Heart right ventricle (tissue), 16 donors: ENCODE data around the gene ZBTB7C. TPM values are rescaled to one million over a fixed set of nuclear protein-coding genes. Genes with fewer than 3 reads are reported as not detected.

Experiments used
- ATAC-seq, 8 donors: fragments of 200-7000 bp; cut with Tn5 transposase; one replicate each; pipeline ENCODE4 v1.9.1; 2020; ENCODE audit warnings: mild to moderate bottlenecking in 8 of 8, moderate library complexity in 8 of 8, moderate number of reproducible peaks in 1 of 8
- DNase-seq, 2 donors: peaks; one replicate each; pipeline ENCODE4 v3.0.0-alpha.2; 2020
- H3K27ac ChIP-seq, 10 donors: fragments of 200-600 bp; sonication (generic) in 2 of 10; one replicate each; pipeline versions ENCODE4 v1.5.0 to v1.8.0; 2020 to 2022; ENCODE audit warnings: mild to moderate bottlenecking in 3 of 10
- H3K27me3 ChIP-seq, 7 donors: fragments of 200-600 bp; one replicate each; pipeline ENCODE4 v1.8.0; 2021 to 2022; ENCODE audit warnings: mild to moderate bottlenecking in 2 of 7
- H3K36me3 ChIP-seq, 9 donors: fragments of 200-600 bp; sonication (generic) in 1 of 9; one replicate each; pipeline versions ENCODE4 v1.5.0 to v1.8.0; 2020 to 2022; ENCODE audit warnings: mild to moderate bottlenecking in 2 of 9
- H3K4me1 ChIP-seq, 9 donors: fragments of 200-600 bp; sonication (generic) in 1 of 9; one replicate each; pipeline versions ENCODE4 v1.5.0 to v1.8.0; 2020 to 2022; ENCODE audit warnings: mild to moderate bottlenecking in 4 of 9
- H3K4me3 ChIP-seq, 10 donors: fragments of 200-600 bp; sonication (generic) in 2 of 10; one replicate each; pipeline versions ENCODE4 v1.5.0 to v1.8.0; 2020 to 2022; ENCODE audit warnings: mild to moderate bottlenecking in 7 of 10, moderate library complexity in 2 of 10
- H3K9me3 ChIP-seq, 11 donors: fragments of 200-600 bp in 10 of 11; sonication (generic) in 2 of 11; one replicate each; pipeline versions ENCODE4 v1.5.0 to v1.8.0; 2013 to 2022; ENCODE audit warnings: mild to moderate bottlenecking in 2 of 11, control low read depth in 1 of 11, moderate library complexity in 1 of 11
- WGBS, 2 donors: extraction: QIAGEN DNeasy Blood & Tissue Kit; methylation state at CpG; one replicate each; pipeline ENCODE4 v1.1.7; 2013; ENCODE audit warnings: inconsistent platforms in 1 of 2; 5-methylcytosine and 5-hydroxymethylcytosine counted together
- intact Hi-C, 10 donors: fragments of 100-400 bp; cut with DNase I; formaldehyde crosslinking; loops; one replicate each; pipeline versions ENCODE4 v1.11.1 to v1.14.2; 2022
- polyA plus RNA-seq, 2 donors: library from polyadenylated mRNA; stranded (reverse); fragments of 200-250 nt; gene quantifications; one replicate each; pipeline ENCODE4 v1.2.3, GENCODE V29; 2013
- total RNA-seq, 10 donors: library from RNA; stranded (reverse); fragmentation: NEBNext Ultra II Directional in 3 of 10; extraction: Animal tissue kit (Norgen Biotek cat#: 25700) in 3 of 10; gene quantifications; one replicate each; pipeline versions ENCODE4 v1.2.1 to v1.2.4, GENCODE V29; 2021 to 2023
- TF ChIP-seq, protein P1 (sequence below), 9 donors: fragments of 200-600 bp; sonication (generic) in 2 of 9; IDR thresholded peaks; one replicate each; pipeline versions ENCODE4 v1.5.0 to v1.8.0; 2021 to 2022; ENCODE audit warnings: antibody characterized with exemption in 9 of 9, mild to moderate bottlenecking in 5 of 9, moderate library complexity in 1 of 9
- donor health status: Arrhythmogenic right ventricular cardiomyopathy.
- donor health status: ischemic (EF 13 %, LVEDD 7.1; RV severe dilation, severe dysfunction).
- donor health status: healthy with polysubstance abuse.
- donor health status: DM: no; HTN: yes; CAD: no.
- donor health status: DM: no; HTN: no; CAD: no.
- donor health status: ischemic (EF 25% LVEDD 6.9; RV normal size, moderate dysfunction).
- donor health status: ischemic (EF 25% LVEDD 5.7; RV mildly dilated, moderate dysfunction).
- donor health status: healthy.
- donor health status: DM: yes; HTN: yes; CAD: no.
- donor health status: Ischemic cardiomyopathy.
- donor health status: ischemic (EF 35%, LVEDD 5.7; RV mildly dilated, moderate dysfunction).
- donor health status: nonischemic (EF 11% LVEDD 7.7; RV severe dilation, severe dysfunction).
- donor health status: DM: yes; HTN: yes; CAD: no.
- donor health status: PGD.
- donor health status: ischemic (EF 29% LVEDD 5.4; RV normal size, mild dysfunction).
- donor health status: nonischemic (EF 23%, LVEDD 6.1; RV moderate dilation, normal function).

Gene ZBTB7C
- total and polyA plus RNA-seq, 12 donors = 0.49 to 6.3 (median 1.5) TPM

GRCh38 chr18:48208432-48209140 is 200.6 kb downstream of the ZBTB7C start:
- TF ChIP-seq, protein P1, sequence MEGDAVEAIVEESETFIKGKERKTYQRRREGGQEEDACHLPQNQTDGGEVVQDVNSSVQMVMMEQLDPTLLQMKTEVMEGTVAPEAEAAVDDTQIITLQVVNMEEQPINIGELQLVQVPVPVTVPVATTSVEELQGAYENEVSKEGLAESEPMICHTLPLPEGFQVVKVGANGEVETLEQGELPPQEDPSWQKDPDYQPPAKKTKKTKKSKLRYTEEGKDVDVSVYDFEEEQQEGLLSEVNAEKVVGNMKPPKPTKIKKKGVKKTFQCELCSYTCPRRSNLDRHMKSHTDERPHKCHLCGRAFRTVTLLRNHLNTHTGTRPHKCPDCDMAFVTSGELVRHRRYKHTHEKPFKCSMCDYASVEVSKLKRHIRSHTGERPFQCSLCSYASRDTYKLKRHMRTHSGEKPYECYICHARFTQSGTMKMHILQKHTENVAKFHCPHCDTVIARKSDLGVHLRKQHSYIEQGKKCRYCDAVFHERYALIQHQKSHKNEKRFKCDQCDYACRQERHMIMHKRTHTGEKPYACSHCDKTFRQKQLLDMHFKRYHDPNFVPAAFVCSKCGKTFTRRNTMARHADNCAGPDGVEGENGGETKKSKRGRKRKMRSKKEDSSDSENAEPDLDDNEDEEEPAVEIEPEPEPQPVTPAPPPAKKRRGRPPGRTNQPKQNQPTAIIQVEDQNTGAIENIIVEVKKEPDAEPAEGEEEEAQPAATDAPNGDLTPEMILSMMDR (IDR thresholded peaks at IDR 0.05) = no peak
- Histone ChIP-seq H3K27me3 (peaks cover 0 to 5% (median 0%) of the 10 kb centered on the region in 7 donors), H3K27ac (no peak overlapping the region), H3K9me3 (peaks cover 0 to 4% (median 0%) of the 10 kb centered on the region in 11 donors), H3K4me3 (no peak overlapping the region), H3K36me3 (no peaks in the 10 kb centered on the region), H3K4me1 (no peaks in the 10 kb centered on the region)
- ATAC-seq (no peak), DNase-seq (no peak)
- intact Hi-C loops = no loop called here
- 54 to 60% methylated on average over 4 of the region's 4 CpGs for WGBS, 2 donors

GRCh38 chr18:48207733-48208132 is 201.4 kb downstream of the ZBTB7C start:
- 91 to 93% methylated on average over 2 of the region's 2 CpGs for WGBS, 2 donors
- H3K9me3 ChIP-seq = peaks cover 0 to 4% (median 0%) of the 10 kb centered on the region in 11 donors
- no peak for ATAC-seq

DNA sequence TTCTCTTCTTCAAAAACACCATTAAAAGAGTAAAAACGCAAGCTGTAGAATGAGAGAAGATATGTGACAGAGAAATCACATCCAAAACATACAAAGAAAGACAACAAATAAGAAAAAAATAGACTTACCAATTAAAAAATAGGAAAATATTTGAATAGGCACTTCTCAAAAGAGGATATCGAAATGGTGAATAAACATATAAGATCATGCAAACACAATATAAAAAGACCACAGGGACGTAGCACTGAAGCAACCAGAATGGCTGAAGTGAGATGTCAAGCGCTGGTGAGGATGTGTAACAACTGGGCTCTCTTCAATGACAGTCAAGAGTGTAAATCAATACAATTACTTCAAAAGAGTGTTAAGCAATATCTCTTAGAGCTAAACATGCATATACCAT is 202.3 kb downstream of the ZBTB7C start:
- H3K4me3 ChIP-seq = no peak overlapping the region
- intact Hi-C loops = no loop called here
- TF ChIP-seq, protein P1 (IDR thresholded peaks at IDR 0.05) = no peak
- H3K4me1 ChIP-seq = no peaks in the 10 kb centered on the region
- no peaks in the 10 kb centered on the region for H3K36me3 ChIP-seq
- ATAC-seq = no peak
- 93 to 95% methylated on average over 4 of the region's 4 CpGs for WGBS, 2 donors
- no peak overlapping the region for H3K27ac ChIP-seq
- H3K27me3 ChIP-seq = peaks cover 0 to 5% (median 0%) of the 10 kb centered on the region in 7 donors
- H3K9me3 ChIP-seq = peaks cover 0 to 4% (median 0%) of the 10 kb centered on the region in 11 donors
- no peak for DNase-seq

More at GRCh38 chr18:48207733-48208132, 201.4 kb downstream of the ZBTB7C start:
- Histone ChIP-seq H3K27ac (no peak overlapping the region), H3K27me3 (peaks cover 0 to 5% (median 0%) of the 10 kb centered on the region in 7 donors), H3K4me3 (no peak overlapping the region), H3K4me1 (no peaks in the 10 kb centered on the region), H3K36me3 (no peaks in the 10 kb centered on the region)
- intact Hi-C loops = no loop called here
- TF ChIP-seq, protein P1 (IDR thresholded peaks at IDR 0.05) = no peak
- DNase-seq = no peak

DNA sequence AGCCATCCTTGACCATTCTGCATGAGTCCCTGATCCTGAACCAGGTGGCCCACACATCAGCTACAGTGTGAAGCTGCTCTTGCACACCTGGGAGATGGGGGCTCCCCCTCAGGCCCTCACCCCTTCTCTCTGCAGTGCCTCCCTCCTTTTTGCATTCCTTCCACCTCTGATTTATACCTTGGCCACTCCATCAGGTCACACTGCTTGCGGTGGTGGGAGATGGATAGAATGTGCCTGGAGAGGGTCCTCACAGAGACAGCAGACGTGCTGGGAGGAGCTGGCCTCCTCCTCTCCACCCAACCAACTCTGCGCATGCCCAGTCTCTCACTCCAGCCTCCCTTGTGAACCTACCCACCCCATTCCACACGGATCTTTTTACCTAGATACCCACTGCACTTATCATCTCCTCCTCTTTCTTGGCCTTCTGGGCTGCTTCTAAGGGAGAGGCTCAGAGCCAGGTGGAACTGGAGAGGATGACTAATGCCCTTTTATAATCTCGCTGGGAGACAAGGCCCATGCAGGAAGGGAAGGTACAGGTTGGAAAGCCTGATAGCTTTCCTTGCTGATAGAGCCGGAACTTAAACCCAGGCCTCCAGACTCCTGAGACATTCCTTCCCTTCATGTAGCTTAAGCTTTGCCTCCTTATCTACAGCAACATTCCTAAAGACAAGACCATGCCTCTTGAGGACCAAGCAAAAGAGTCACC is 205.1 kb downstream of the ZBTB7C start:
- no peak for ATAC-seq
- no peak overlapping the region for H3K27ac ChIP-seq
- no peaks in the 10 kb centered on the region for H3K9me3 ChIP-seq
- H3K4me3 ChIP-seq = no peak overlapping the region
- no peak for DNase-seq
- peaks cover 0 to under 1% (median 0%) of the 10 kb centered on the region in 7 donors for H3K27me3 ChIP-seq
- WGBS, 2 donors = 86 to 91% methylated on average over 6 of the region's 6 CpGs
- H3K4me1 ChIP-seq = no peaks in the 10 kb centered on the region
- intact Hi-C loops = no loop called here
- H3K36me3 ChIP-seq = no peaks in the 10 kb centered on the region
- TF ChIP-seq, protein P1 (IDR thresholded peaks at IDR 0.05) = no peak
